Upper lobe of right lung (tissue), 1 donor: ENCODE measurements around the gene RPL27A. TPM values are rescaled to one million over a fixed set of nuclear protein-coding genes. Genes with fewer than 3 reads are reported as not detected.
A peak's percentile ranks its signal among the peaks of the same experiment; 100 is the strongest.

Experiments
- ATAC-seq: fragments of 200-7000 bp; cut with Tn5 transposase; one replicate; pipeline ENCODE4 v1.9.1; 2020; ENCODE audit warnings: mild to moderate bottlenecking, moderate library complexity
- DNase-seq: peaks from one replicate; pipeline ENCODE4 v3.0.0-alpha.2; 2020
- H3K27ac ChIP-seq: fragments of 200-600 bp; one replicate; pipeline ENCODE4 v1.8.0; 2022
- H3K27me3 ChIP-seq: fragments of 200-600 bp; one replicate; pipeline ENCODE4 v1.8.0; 2022; ENCODE audit warnings: mild to moderate bottlenecking
- H3K36me3 ChIP-seq: fragments of 200-600 bp; one replicate; pipeline ENCODE4 v1.8.0; 2022
- H3K4me1 ChIP-seq: fragments of 200-600 bp; one replicate; pipeline ENCODE4 v1.8.0; 2022
- H3K4me3 ChIP-seq: fragments of 200-600 bp; one replicate; pipeline ENCODE4 v1.8.0; 2022; ENCODE audit warnings: mild to moderate bottlenecking
- H3K9me3 ChIP-seq: fragments of 200-600 bp; one replicate; pipeline ENCODE4 v1.8.0; 2022
- CTCF ChIP-seq: fragments of 200-600 bp; IDR thresholded peaks from one replicate; pipeline ENCODE4 v1.8.0; 2022; ENCODE audit warnings: antibody characterized with exemption
- intact Hi-C: fragments of 100-400 bp; cut with DNase I; formaldehyde crosslinking; loops from one replicate; pipeline ENCODE4 v1.11.0; 2022
- total RNA-seq: library from RNA; stranded (reverse); fragmentation: NEBNext Ultra II Directional; extraction: Animal tissue kit (Norgen Biotek cat#: 25700); gene quantifications from one replicate; pipeline ENCODE4 v1.2.1, GENCODE V29; 2021
- donor health status: DM: no; HTN: yes; CAD: no; lungs with severe emphysema.

The RPL27A gene
- total RNA-seq, 1 donor from 2014 or later: 835 TPM

GRCh38 chr11:8713760-8714454 lies 31.3 kb downstream of the RPL27A start:
- peaks cover 15% of the 10 kb centered on the region for H3K36me3 ChIP-seq
- no peaks in the 10 kb centered on the region for H3K27me3 ChIP-seq
- peaks cover 23% of the 10 kb centered on the region for H3K4me1 ChIP-seq
- H3K27ac ChIP-seq: no peak overlapping the region
- ATAC-seq (no peak), DNase-seq (no peak)
- TF ChIP-seq CTCF: no peak
- no peaks in the 10 kb centered on the region for H3K9me3 ChIP-seq
- no peak overlapping the region for H3K4me3 ChIP-seq
- intact Hi-C loops: no loop called here

- no peaks in the 10 kb centered on the region for H3K9me3 ChIP-seq
- H3K4me3 ChIP-seq: no peak overlapping the region
- H3K27ac ChIP-seq: no peak overlapping the region
- peaks cover 30% of the 10 kb centered on the region for H3K4me1 ChIP-seq
- H3K27me3 ChIP-seq: no peaks in the 10 kb centered on the region
- no peak for TF ChIP-seq CTCF
- DNase-seq (no peak), ATAC-seq (no peak)
- H3K36me3 ChIP-seq: peaks cover 15% of the 10 kb centered on the region
- intact Hi-C loops: no loop called here
These were observed 32.1 kb downstream of the RPL27A start for GRCh38 chr11:8714622-8715225.

DNA sequence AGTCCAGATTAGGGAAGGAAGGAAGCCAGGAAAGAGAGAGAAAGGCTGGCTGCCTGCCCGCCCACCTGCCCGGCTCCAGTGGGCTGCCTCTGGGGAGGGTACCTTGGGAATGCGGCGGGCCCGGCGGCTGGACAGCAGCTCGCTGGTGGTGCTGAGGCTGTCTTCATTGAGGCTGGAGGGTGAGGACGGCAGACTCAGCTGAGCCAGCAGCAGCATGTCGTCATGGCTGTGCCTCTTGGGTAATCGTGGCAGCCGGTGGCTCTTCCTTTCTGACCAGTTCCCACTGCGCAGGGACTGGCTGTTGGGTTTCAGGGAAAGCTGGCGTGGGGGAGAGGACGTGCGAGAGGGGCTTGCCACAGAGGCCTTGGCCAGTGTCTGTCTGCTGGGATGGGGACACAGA lies 32.9 kb downstream of the RPL27A start:
- peak; percentile 38 for ATAC-seq
- H3K4me3 ChIP-seq: no peak overlapping the region
- peaks cover 15% of the 10 kb centered on the region for H3K36me3 ChIP-seq
- TF ChIP-seq CTCF: no peak
- H3K4me1 ChIP-seq: peaks cover 38% of the 10 kb centered on the region
- H3K27ac ChIP-seq: no peak overlapping the region
- peak; percentile 78 for DNase-seq
- no peaks in the 10 kb centered on the region for H3K9me3 ChIP-seq
- intact Hi-C loops: no loop called here
- no peaks in the 10 kb centered on the region for H3K27me3 ChIP-seq

- DNase-seq (no peak), ATAC-seq (peak; percentile 12)
- intact Hi-C loops: no loop called here
- H3K4me1 ChIP-seq: peaks cover 58% of the 10 kb centered on the region
- H3K9me3 ChIP-seq: no peaks in the 10 kb centered on the region
- no peak for TF ChIP-seq CTCF
- peak overlapping the region; percentile 70 for H3K27ac ChIP-seq
- H3K4me3 ChIP-seq: no peak overlapping the region
- H3K27me3 ChIP-seq: no peaks in the 10 kb centered on the region
- H3K36me3 ChIP-seq: peaks cover 13% of the 10 kb centered on the region
These were observed 34.9 kb downstream of the RPL27A start for GRCh38 chr11:8717544-8717875.

DNA sequence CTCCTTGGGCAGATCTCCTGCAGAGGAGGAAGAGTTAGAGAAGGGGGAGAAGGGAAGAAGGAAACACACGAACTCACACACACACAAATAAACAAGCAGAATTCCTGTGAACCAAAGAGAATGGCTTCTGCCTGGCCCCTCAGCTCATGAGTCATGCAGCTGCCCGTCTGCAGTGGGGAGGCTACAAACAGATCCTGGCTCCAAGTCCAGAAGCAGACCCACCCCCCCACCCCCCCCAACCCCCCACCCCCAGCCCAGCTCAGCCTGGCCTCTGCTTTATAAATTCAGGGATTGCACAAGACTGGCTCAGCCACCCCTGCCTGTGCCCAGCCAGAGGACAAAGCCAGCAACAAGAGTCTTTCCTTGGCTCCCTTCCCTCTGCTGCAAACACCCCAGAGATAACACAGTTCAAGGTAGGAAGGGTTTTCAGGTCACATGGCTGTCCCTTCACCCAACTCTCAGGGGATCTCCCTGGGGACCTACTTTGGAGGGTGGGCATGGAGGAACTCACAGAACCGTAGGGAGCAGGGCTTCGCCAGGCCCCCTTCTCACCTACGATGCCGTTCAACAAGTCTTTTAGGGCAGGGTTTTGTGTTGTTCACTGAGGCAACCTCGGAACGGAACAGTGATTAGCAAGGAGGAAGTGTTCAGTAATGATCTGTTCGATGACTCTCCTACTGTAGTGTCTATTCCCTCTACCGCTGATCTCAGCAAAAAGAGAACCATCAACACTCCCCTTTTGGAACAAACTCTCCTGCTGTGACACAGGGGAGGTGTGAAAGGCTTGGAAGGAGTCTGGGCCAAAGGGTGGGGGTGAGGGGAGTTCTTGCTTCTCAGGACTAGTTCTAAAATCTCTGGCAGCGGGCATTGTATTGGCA lies 35.5 kb downstream of the RPL27A start:
- intact Hi-C loops: no loop called here
- no peaks in the 10 kb centered on the region for H3K27me3 ChIP-seq
- no peak overlapping the region for H3K4me3 ChIP-seq
- DNase-seq (no peak), ATAC-seq (peak; percentile 61)
- peaks cover 64% of the 10 kb centered on the region for H3K4me1 ChIP-seq
- peaks cover 11% of the 10 kb centered on the region for H3K36me3 ChIP-seq
- no peaks in the 10 kb centered on the region for H3K9me3 ChIP-seq
- TF ChIP-seq CTCF: no peak
- H3K27ac ChIP-seq: peak overlapping the region; percentile 80
